HepG2 (cell line): ENCODE measurements around the gene NBEAL1. TPM values are rescaled to one million over a fixed set of nuclear protein-coding genes. Genes with fewer than 3 reads are reported as not detected.

Source experiments
- ATAC-seq: fragments of 200-7000 bp; cut with Tn5 transposase; 3 replicates; pipeline ENCODE4 v1.9.1; 2020; ENCODE audit warnings: mild to moderate bottlenecking, moderate library complexity
- BruUV-seq: library from RNA; stranded (reverse); fragments of 400-500 nt; replicated peaks from 2 replicates; lab custom pipeline; 2021; lab: Mats Ljungman, UMichigan
- CTCF ChIA-PET: fragments of 300-600 bp; formaldehyde crosslinking; extraction: SDS; loops from one replicate; lab custom pipeline; 2021; ENCODE audit warnings: low total read pairs, inconsistent platforms, low intra/inter-chr PET ratio; lab: Yijun Ruan, JAX
- POLR2A ChIA-PET: fragments of 350-600 bp; sonication (Branson Sonifier 250); formaldehyde crosslinking; loops from one replicate; lab custom pipeline; 2020; ENCODE audit warnings: antibody characterized with exemption, inconsistent platforms; lab: Yijun Ruan, JAX
- DNase-seq: peaks from one replicate; pipeline ENCODE4 v3.0.0-alpha.2; 2015; ENCODE audit warnings: low spot score
- FAIRE-seq: peaks from 3 replicates; lab custom pipeline; 2011; peaks lifted over from hg19 to GRCh38; lab: Jason Lieb, UNC
- H2AFZ ChIP-seq: one replicate; pipeline ENCODE4 v1.6.1; 2011; ENCODE audit warnings: low read length, inconsistent platforms
- H3K27ac ChIP-seq: fragments of 300-600 bp; 3 replicates; pipeline ENCODE4 v1.8.0; 2011; ENCODE audit warnings: mixed run types, mild to moderate bottlenecking, mixed read lengths, low read length, inconsistent platforms; ENCODE audit not compliant: insufficient read depth; ENCODE audit errors: extremely low read length
- H3K27me3 ChIP-seq, 2 experiments: fragments of 200-600 bp in 1 of 2; 2 replicates in 1 of 2; 3 replicates in 1 of 2; pipeline versions ENCODE4 v1.6.0 to v1.8.0; 2011; ENCODE audit warnings: low read length in 2 of 2, mild to moderate bottlenecking in 2 of 2, moderate library complexity in 2 of 2, inconsistent platforms in 1 of 2; ENCODE audit not compliant: insufficient read depth in 2 of 2, control insufficient read depth in 1 of 2
- H3K36me3 ChIP-seq, 2 experiments: fragments of 200-600 bp in 1 of 2; replicated peaks in 1 of 2; 2 replicates in 1 of 2; 3 replicates in 1 of 2; pipeline versions ENCODE4 v1.5.1 to v1.8.0; 2011; ENCODE audit warnings: low read length in 2 of 2, inconsistent platforms in 1 of 2; ENCODE audit not compliant: insufficient read depth in 2 of 2, control insufficient read depth in 1 of 2
- H3K4me1 ChIP-seq: 2 replicates; pipeline ENCODE4 v1.5.1; 2012; ENCODE audit warnings: low read length, inconsistent platforms; ENCODE audit not compliant: insufficient read depth
- H3K4me2 ChIP-seq: 2 replicates; pipeline ENCODE4 v1.6.0; 2011; ENCODE audit warnings: low read depth, low read length, inconsistent platforms
- H3K4me3 ChIP-seq, 3 experiments: fragments of 200-600 bp in 1 of 3; sonication (generic), shearing (Covaris generic) in 1 of 3; replicated peaks in 1 of 3; 2 replicates each; pipeline ENCODE4 v1.5.1; 2011 to 2016; ENCODE audit warnings: low read length in 3 of 3, inconsistent platforms in 2 of 3, low read depth in 2 of 3, mild to moderate bottlenecking in 2 of 3, control low read depth in 1 of 3, mixed read lengths in 1 of 3; ENCODE audit not compliant: insufficient read depth in 1 of 3
- H3K79me2 ChIP-seq: one replicate; pipeline ENCODE4 v1.6.1; 2011; ENCODE audit warnings: low read length, inconsistent platforms; ENCODE audit not compliant: insufficient read depth
- H3K9ac ChIP-seq: 2 replicates; pipeline ENCODE4 v1.6.0; 2011; ENCODE audit warnings: mild to moderate bottlenecking, low read depth, low read length, inconsistent platforms; ENCODE audit not compliant: insufficient read depth
- H3K9me3 ChIP-seq: 2 replicates; pipeline ENCODE4 v1.5.1; 2012; ENCODE audit warnings: mild to moderate bottlenecking, low read length
- H4K20me1 ChIP-seq: 2 replicates; pipeline ENCODE4 v1.6.0; 2011; ENCODE audit warnings: inconsistent platforms, mild to moderate bottlenecking, low read length, moderate library complexity; ENCODE audit not compliant: insufficient read depth
- ATF4 ChIP-seq, 2 experiments: fragments of 450-650 bp in 1 of 2; sonication (generic) in 1 of 2; formaldehyde crosslinking; IDR thresholded peaks; 2 replicates each; pipeline versions ENCODE4 v1.5.0 to v1.8.0; 2020 to 2022; ENCODE audit warnings: mild to moderate bottlenecking in 1 of 2, missing genetic modification reagents in 1 of 2
- FOXC1 ChIP-seq: sonication (generic); formaldehyde crosslinking; IDR thresholded peaks from 2 replicates; pipeline ENCODE4 v1.8.0; 2022; ENCODE audit warnings: mild to moderate bottlenecking, missing genetic modification reagents, borderline replicate concordance
- GPN1 ChIP-seq: sonication (generic); formaldehyde crosslinking; IDR thresholded peaks from 2 replicates; pipeline ENCODE4 v1.5.1; 2020; ENCODE audit warnings: missing genetic modification reagents, borderline replicate concordance
- HNRNPLL ChIP-seq: fragments of 200-400 bp; formaldehyde crosslinking; IDR thresholded peaks from 2 replicates; pipeline ENCODE4 v1.6.1; 2017; ENCODE audit warnings: mild to moderate bottlenecking, low read depth, low read length; ENCODE audit not compliant: poor library complexity, severe bottlenecking
- HOXA7 ChIP-seq: sonication (generic); formaldehyde crosslinking; IDR thresholded peaks from 2 replicates; pipeline ENCODE4 v1.8.1; 2022; ENCODE audit warnings: mild to moderate bottlenecking, missing genetic modification reagents, moderate library complexity
- MAFG ChIP-seq: sonication (generic); formaldehyde crosslinking; IDR thresholded peaks from 2 replicates; pipeline ENCODE4 v1.5.1; 2020; ENCODE audit warnings: mild to moderate bottlenecking, missing genetic modification reagents
- POGZ ChIP-seq: sonication (generic); formaldehyde crosslinking; IDR thresholded peaks from 2 replicates; pipeline ENCODE4 v1.4.0; 2020; ENCODE audit warnings: mild to moderate bottlenecking, missing genetic modification reagents
- RELA ChIP-seq: sonication (generic); formaldehyde crosslinking; IDR thresholded peaks from 2 replicates; pipeline ENCODE4 v1.4.0; 2020; ENCODE audit warnings: missing genetic modification reagents
- RXRA ChIP-seq: sonication (generic); formaldehyde crosslinking; IDR thresholded peaks from 2 replicates; pipeline ENCODE4 v1.5.1; 2020; ENCODE audit warnings: missing genetic modification reagents
- RXRB ChIP-seq: IDR thresholded peaks from 2 replicates; pipeline ENCODE4 v1.6.1; 2016; ENCODE audit warnings: borderline replicate concordance, missing genetic modification reagents, missing compliant biosample characterization
- SNAPC2 ChIP-seq: sonication (generic); formaldehyde crosslinking; IDR thresholded peaks from 2 replicates; pipeline ENCODE4 v1.8.1; 2022; ENCODE audit warnings: mild to moderate bottlenecking, missing genetic modification reagents
- TAF15 ChIP-seq: fragments of 200-400 bp; formaldehyde crosslinking; IDR thresholded peaks from one replicate; pipeline ENCODE4 v1.6.1; 2018; ENCODE audit warnings: mild to moderate bottlenecking, low read depth, low read length; ENCODE audit not compliant: poor library complexity, severe bottlenecking
- TRIM24 ChIP-seq: sonication (generic); formaldehyde crosslinking; IDR thresholded peaks from 2 replicates; pipeline ENCODE4 v1.8.0; 2022; ENCODE audit warnings: mild to moderate bottlenecking, missing genetic modification reagents
- ZC3H4 ChIP-seq: sonication (generic); formaldehyde crosslinking; IDR thresholded peaks from 2 replicates; pipeline ENCODE4 v1.4.0; 2020; ENCODE audit warnings: missing genetic modification reagents, borderline replicate concordance
- ZFP82 ChIP-seq: sonication (generic); formaldehyde crosslinking; IDR thresholded peaks from 2 replicates; pipeline ENCODE4 v1.5.1; 2020; ENCODE audit warnings: mild to moderate bottlenecking, missing genetic modification reagents, borderline replicate concordance
- ZFX ChIP-seq: sonication (generic); formaldehyde crosslinking; IDR thresholded peaks from 2 replicates; pipeline ENCODE4 v1.4.0; 2020; ENCODE audit warnings: mild to moderate bottlenecking, low read depth, missing genetic modification reagents, moderate library complexity
- ZMYM4 ChIP-seq: sonication (generic); formaldehyde crosslinking; IDR thresholded peaks from 2 replicates; pipeline ENCODE4 v1.8.1; 2023; ENCODE audit warnings: mild to moderate bottlenecking, missing genetic modification reagents
- ZNF260 ChIP-seq: sonication (generic); formaldehyde crosslinking; IDR thresholded peaks from 2 replicates; pipeline ENCODE4 v1.4.0; 2020; ENCODE audit warnings: missing genetic modification reagents, low read depth, mild to moderate bottlenecking, borderline replicate concordance
- ZNF547 ChIP-seq: sonication (generic); formaldehyde crosslinking; IDR thresholded peaks from 2 replicates; pipeline ENCODE4 v1.5.1; 2020; ENCODE audit warnings: mild to moderate bottlenecking, missing genetic modification reagents
- ZNF562 ChIP-seq: sonication (generic); formaldehyde crosslinking; IDR thresholded peaks from 2 replicates; pipeline ENCODE4 v1.8.0; 2022; ENCODE audit warnings: missing genetic modification reagents, borderline replicate concordance
- ZNF567 ChIP-seq: sonication (generic); formaldehyde crosslinking; IDR thresholded peaks from 2 replicates; pipeline ENCODE4 v1.8.1; 2023; ENCODE audit warnings: mild to moderate bottlenecking, missing genetic modification reagents, borderline replicate concordance
- ZNF580 ChIP-seq: IDR thresholded peaks from 2 replicates; pipeline ENCODE4 v1.6.1; 2016; ENCODE audit warnings: low read depth, borderline replicate concordance
- ZNF691 ChIP-seq: sonication (generic); formaldehyde crosslinking; IDR thresholded peaks from 2 replicates; pipeline ENCODE4 v1.4.0; 2020; ENCODE audit warnings: missing genetic modification reagents, low read depth, mild to moderate bottlenecking, borderline replicate concordance
- ZSCAN21 ChIP-seq: sonication (generic); formaldehyde crosslinking; IDR thresholded peaks from 2 replicates; pipeline ENCODE4 v1.8.0; 2022; ENCODE audit warnings: mild to moderate bottlenecking, missing genetic modification reagents, moderate library complexity, borderline replicate concordance
- WGBS: methylation state at CpG from one replicate; pipeline ENCODE4 v1.1.6; 2017; ENCODE audit warnings: low lambda C conversion rate; 5-methylcytosine and 5-hydroxymethylcytosine counted together
- in situ Hi-C: cut with HindIII; loops from 2 replicates; pipeline ENCODE4 v1.10.0; 2017; ENCODE audit warnings: low pct_unique_long_range_greater_than_20kb; ENCODE audit not compliant: extremely low pct_ligation_motif_present
- intact Hi-C: fragments of 100-400 bp; cut with micrococcal nuclease; formaldehyde crosslinking; loops from one replicate; pipeline ENCODE4 v1.10.0; 2022; ENCODE audit not compliant: unreplicated experiment
- polyA plus RNA-seq, 8 experiments: library from polyadenylated mRNA; depleted of rRNA in 3 of 8; stranded (reverse) in 7 of 8; unstranded in 1 of 8; fragments of >200 nt; fragmentation: Illumina TruSeq in 4 of 8; extraction: Trizol in 4 of 8; gene quantifications; 2 replicates each; pipeline versions ENCODE4 v1.2.1 to v1.2.3, GENCODE V29; 2011 to 2016; ENCODE audit warnings: low read depth in 4 of 8, missing spikeins in 1 of 8, mixed read lengths in 1 of 8; ENCODE audit not compliant: insufficient read depth in 1 of 8
- total RNA-seq, 5 experiments: library from RNA; depleted of rRNA; stranded (reverse); fragments of >200 nt; fragmentation: Illumina TruSeq; extraction: Trizol; gene quantifications; 2 replicates each; pipeline ENCODE4 v1.2.3, GENCODE V29; 2016; ENCODE audit warnings: low read depth in 1 of 5

Gene NBEAL1
- total and polyA plus RNA-seq, 2 of the 13 experiments (the other 11 are each of a cell fraction or from before 2014, with no cell fraction given), result 6.4 to 15.7 TPM

- H3K9me3 ChIP-seq, result no peaks in the 10 kb centered on the region
- no peaks in the 10 kb centered on the region for H3K36me3 ChIP-seq
- no peak for ATAC-seq
- H3K27me3 ChIP-seq, result no peaks in the 10 kb centered on the region
- H3K79me2 ChIP-seq, result no peaks in the 10 kb centered on the region
- POLR2A ChIA-PET, result interaction anchor here (0.6 kb wide), 1 partner anchor 23 kb away, joined by 3 read pairs; no protein-coding TSS in a partner anchor
- peaks cover 6% of the 10 kb centered on the region for H3K4me1 ChIP-seq
- DNase-seq, result no peak
- in situ Hi-C loops, result no loop called here
- H3K4me3 ChIP-seq, result no peak overlapping the region
- no TSS peak for BruUV-seq
- WGBS, result 72% methylated on average over 3 of the region's 3 CpGs
- intact Hi-C loops, result no loop called here
- H3K4me2 ChIP-seq, result no peak overlapping the region
- H4K20me1 ChIP-seq, result no peaks in the 10 kb centered on the region
- CTCF ChIA-PET, result no interaction called here
- no peak overlapping the region for H2AFZ ChIP-seq
- no peak for FAIRE-seq
- H3K27ac ChIP-seq, result no peak overlapping the region
- H3K9ac ChIP-seq, result no peak overlapping the region
- TF ChIP-seq GPN1, result no peak
- no peak for TF ChIP-seq ZNF691 (CRISPR knock-in tag)
- no peak for TF ChIP-seq MAFG (CRISPR knock-in tag)
- TF ChIP-seq TRIM24 (CRISPR knock-in tag), result no peak
- no peak for TF ChIP-seq ZNF580 (CRISPR knock-in tag)
- TF ChIP-seq ZNF547, result no peak
- no peak for TF ChIP-seq RELA (CRISPR knock-in tag)
- TF ChIP-seq ZMYM4, result peak; percentile 81
- no peak for TF ChIP-seq RXRB (CRISPR knock-in tag)
- TF ChIP-seq ZNF567 (CRISPR knock-in tag), result no peak
- TF ChIP-seq ZFX (CRISPR knock-in tag), result no peak
- TF ChIP-seq ZSCAN21 (CRISPR knock-in tag), result no peak
- TF ChIP-seq ATF4 (CRISPR knock-in tag; IDR thresholded peaks at IDR 0.05), result peak in 1 of 2 experiments; percentile 65; a peak in 3 of 4 replicates
- TF ChIP-seq FOXC1, result no peak
- no peak for TF ChIP-seq HOXA7
- TF ChIP-seq ZC3H4 (CRISPR knock-in tag), result no peak
- TF ChIP-seq SNAPC2, result no peak
- no peak for TF ChIP-seq HNRNPLL
- peak; percentile 54; the same call in 1 of the 2 replicates for TF ChIP-seq POGZ (CRISPR knock-in tag)
- TF ChIP-seq ZFP82, result no peak
- TF ChIP-seq TAF15, result no peak
- TF ChIP-seq ZNF260 (CRISPR knock-in tag), result no peak
- no peak for TF ChIP-seq ZNF562 (CRISPR knock-in tag)
- TF ChIP-seq RXRA, result no peak
Observed at GRCh38 chr2:202982779-202983491, 31.7 kb upstream of the NBEAL1 start.
